Measurements from ENCODE around the gene MUC20.
"Not testable (repeated sequence)": the region's sequence is repeated elsewhere in the genome, so short reads cannot be mapped to it uniquely, and the experiment has no call there.

Gene MUC20

GRCh38 chr3:195731356-195731905 is 10.7 kb downstream of the MUC20 start:
- DNase-seq (ENCODE audit: low spot score), result no peak

GRCh38 chr3:195732940-195733339 is 12.2 kb downstream of the MUC20 start:
- DNase-seq (ENCODE audit: low spot score), result no peak

GRCh38 chr3:195735036-195735695 is 14.4 kb downstream of the MUC20 start:
- no peak for DNase-seq (ENCODE audit: low spot score)

- no peak for DNase-seq (ENCODE audit: low spot score)
These were observed 16.2 kb downstream of the MUC20 start for GRCh38 chr3:195736866-195737490.

- not testable (repeated sequence) for DNase-seq (ENCODE audit: low spot score)
These were observed 17.0 kb downstream of the MUC20 start for GRCh38 chr3:195737782-195738181.

GRCh38 chr3:195738274-195739044 is 17.7 kb downstream of the MUC20 start:
- DNase-seq (ENCODE audit: low spot score), result no peak

GRCh38 chr3:195739561-195740111 is 18.9 kb downstream of the MUC20 start:
- DNase-seq (ENCODE audit: low spot score), result no peak

- no peak for DNase-seq (ENCODE audit: low spot score)
These were observed 23.7 kb downstream of the MUC20 start for GRCh38 chr3:195744437-195744836.

- no peak for DNase-seq (ENCODE audit: low spot score)
These were observed 25.6 kb downstream of the MUC20 start for GRCh38 chr3:195746346-195746745.

GRCh38 chr3:195746751-195747150 is 26.0 kb downstream of the MUC20 start:
- DNase-seq (ENCODE audit: low spot score), result no peak

GRCh38 chr3:195748661-195749060 is 27.9 kb downstream of the MUC20 start:
- no peak for DNase-seq (ENCODE audit: low spot score)

GRCh38 chr3:195749101-195749500 is 28.3 kb downstream of the MUC20 start:
- DNase-seq (ENCODE audit: low spot score), result not testable (repeated sequence)

GRCh38 chr3:195750797-195751520 is 30.2 kb downstream of the MUC20 start:
- DNase-seq (ENCODE audit: low spot score), result no peak

GRCh38 chr3:195751560-195751959 is 30.8 kb downstream of the MUC20 start:
- no peak for DNase-seq (ENCODE audit: low spot score)

GRCh38 chr3:195752066-195752465 is 31.3 kb downstream of the MUC20 start:
- DNase-seq (ENCODE audit: low spot score), result no peak

GRCh38 chr3:195752546-195753331 is 32.0 kb downstream of the MUC20 start:
- DNase-seq (ENCODE audit: low spot score), result no peak

- no peak for DNase-seq (ENCODE audit: low spot score)
These were observed 32.8 kb downstream of the MUC20 start for GRCh38 chr3:195753581-195753980.

GRCh38 chr3:195754141-195754540 is 33.4 kb downstream of the MUC20 start:
- no peak for DNase-seq (ENCODE audit: low spot score)

- DNase-seq (ENCODE audit: low spot score), result no peak
These were observed 34.1 kb downstream of the MUC20 start for GRCh38 chr3:195754906-195755305.

- no peak for DNase-seq (ENCODE audit: low spot score)
These were observed 34.6 kb downstream of the MUC20 start for GRCh38 chr3:195755391-195755790.

Data from iPS-NIHi11 (cell line).